Measurements from ENCODE around the gene ZBTB14. TPM values are rescaled to one million over a fixed set of nuclear protein-coding genes. Genes with fewer than 3 reads are reported as not detected.

The ZBTB14 gene
- total RNA-seq, 1 experiment from 2014 or later = 15.1 TPM

DNA sequence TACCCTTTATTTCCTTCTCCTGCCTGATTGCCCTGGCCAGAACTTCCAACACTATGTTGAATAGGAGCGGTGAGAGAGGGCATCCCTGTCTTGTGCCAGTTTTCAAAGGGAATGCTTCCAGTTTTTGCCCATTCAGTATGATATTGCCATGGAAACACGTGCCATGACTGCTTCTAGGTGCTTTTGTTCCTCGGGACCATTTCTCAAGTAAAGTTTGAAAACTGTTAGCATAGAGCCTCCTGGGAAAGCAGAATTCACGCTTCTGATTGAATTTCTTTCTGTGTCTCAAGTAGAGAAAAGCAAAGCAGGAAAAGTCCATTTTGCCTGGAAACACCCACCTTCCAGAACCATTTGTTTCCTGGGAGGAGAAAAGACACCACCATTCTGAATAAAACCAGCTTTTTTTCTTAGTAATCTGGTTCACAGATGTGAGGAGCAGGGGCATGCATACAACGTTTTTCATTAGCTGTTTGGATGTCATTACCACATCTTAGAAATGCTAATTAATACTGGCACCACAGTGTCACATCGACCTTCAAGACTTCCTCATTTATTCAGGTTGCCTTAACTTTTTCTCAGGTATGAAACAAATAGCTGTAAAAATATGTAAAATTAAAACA, 39.0 kb upstream of the ZBTB14 start:
- Mint-ChIP-seq H3K4me1 (peaks cover 12% of the 10 kb centered on the region), H3K27ac (peak overlapping the region; percentile 80), H3K9me3 (0 out of 2 replicates have a peak, but pooled peaks cover 3% of the 10 kb centered on the region), H3K4me3 (peak overlapping the region; percentile 10; the same call in 1 of the 2 replicates), H3K27me3 (ENCODE audit: low read depth) (no peaks in the 10 kb centered on the region; the same call in 1 of the 2 replicates), H3K36me3 (no peaks in the 10 kb centered on the region)
- CTCF ChIA-PET = no interaction called here
- TF ChIP-seq ZBTB21 (CRISPR knock-in tag; IDR thresholded peaks at IDR 0.05; ENCODE audit: borderline replicate concordance) (no peak), FOXJ3 (CRISPR knock-in tag; IDR thresholded peaks at IDR 0.05; ENCODE audit: borderline replicate concordance) (no peak), ZNF416 (CRISPR knock-in tag; IDR thresholded peaks at IDR 0.05) (no peak), ETV6 (CRISPR knock-in tag; IDR thresholded peaks at IDR 0.05) (no peak), HMGA2 (CRISPR knock-in tag; IDR thresholded peaks at IDR 0.05) (no peak), OVOL2 (CRISPR knock-in tag; IDR thresholded peaks at IDR 0.05; ENCODE audit: borderline replicate concordance) (no peak), GTF2I (CRISPR knock-in tag; conservative IDR thresholded peaks at IDR 0.05) (no peak), TP53 (CRISPR knock-in tag; IDR thresholded peaks at IDR 0.05) (no peak), IRF1 (CRISPR knock-in tag; IDR thresholded peaks at IDR 0.05) (no peak), FOXP1 (CRISPR knock-in tag; IDR thresholded peaks at IDR 0.05; ENCODE audit: borderline replicate concordance) (no peak), ZNF425 (CRISPR knock-in tag; conservative IDR thresholded peaks at IDR 0.05) (no peak), MXD4 (CRISPR knock-in tag; IDR thresholded peaks at IDR 0.05; ENCODE audit: borderline replicate concordance) (no peak), ZNF232 (CRISPR knock-in tag; IDR thresholded peaks at IDR 0.05) (no peak), TEAD1 (CRISPR knock-in tag; IDR thresholded peaks at IDR 0.05) (no peak)
- TF ChIP-seq, protein P1, sequence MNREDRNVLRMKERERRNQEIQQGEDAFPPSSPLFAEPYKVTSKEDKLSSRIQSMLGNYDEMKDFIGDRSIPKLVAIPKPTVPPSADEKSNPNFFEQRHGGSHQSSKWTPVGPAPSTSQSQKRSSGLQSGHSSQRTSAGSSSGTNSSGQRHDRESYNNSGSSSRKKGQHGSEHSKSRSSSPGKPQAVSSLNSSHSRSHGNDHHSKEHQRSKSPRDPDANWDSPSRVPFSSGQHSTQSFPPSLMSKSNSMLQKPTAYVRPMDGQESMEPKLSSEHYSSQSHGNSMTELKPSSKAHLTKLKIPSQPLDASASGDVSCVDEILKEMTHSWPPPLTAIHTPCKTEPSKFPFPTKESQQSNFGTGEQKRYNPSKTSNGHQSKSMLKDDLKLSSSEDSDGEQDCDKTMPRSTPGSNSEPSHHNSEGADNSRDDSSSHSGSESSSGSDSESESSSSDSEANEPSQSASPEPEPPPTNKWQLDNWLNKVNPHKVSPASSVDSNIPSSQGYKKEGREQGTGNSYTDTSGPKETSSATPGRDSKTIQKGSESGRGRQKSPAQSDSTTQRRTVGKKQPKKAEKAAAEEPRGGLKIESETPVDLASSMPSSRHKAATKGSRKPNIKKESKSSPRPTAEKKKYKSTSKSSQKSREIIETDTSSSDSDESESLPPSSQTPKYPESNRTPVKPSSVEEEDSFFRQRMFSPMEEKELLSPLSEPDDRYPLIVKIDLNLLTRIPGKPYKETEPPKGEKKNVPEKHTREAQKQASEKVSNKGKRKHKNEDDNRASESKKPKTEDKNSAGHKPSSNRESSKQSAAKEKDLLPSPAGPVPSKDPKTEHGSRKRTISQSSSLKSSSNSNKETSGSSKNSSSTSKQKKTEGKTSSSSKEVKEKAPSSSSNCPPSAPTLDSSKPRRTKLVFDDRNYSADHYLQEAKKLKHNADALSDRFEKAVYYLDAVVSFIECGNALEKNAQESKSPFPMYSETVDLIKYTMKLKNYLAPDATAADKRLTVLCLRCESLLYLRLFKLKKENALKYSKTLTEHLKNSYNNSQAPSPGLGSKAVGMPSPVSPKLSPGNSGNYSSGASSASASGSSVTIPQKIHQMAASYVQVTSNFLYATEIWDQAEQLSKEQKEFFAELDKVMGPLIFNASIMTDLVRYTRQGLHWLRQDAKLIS (CRISPR knock-in tag; IDR thresholded peaks at IDR 0.05; ENCODE audit: borderline replicate concordance) = no peak
- TF ChIP-seq, protein P2, sequence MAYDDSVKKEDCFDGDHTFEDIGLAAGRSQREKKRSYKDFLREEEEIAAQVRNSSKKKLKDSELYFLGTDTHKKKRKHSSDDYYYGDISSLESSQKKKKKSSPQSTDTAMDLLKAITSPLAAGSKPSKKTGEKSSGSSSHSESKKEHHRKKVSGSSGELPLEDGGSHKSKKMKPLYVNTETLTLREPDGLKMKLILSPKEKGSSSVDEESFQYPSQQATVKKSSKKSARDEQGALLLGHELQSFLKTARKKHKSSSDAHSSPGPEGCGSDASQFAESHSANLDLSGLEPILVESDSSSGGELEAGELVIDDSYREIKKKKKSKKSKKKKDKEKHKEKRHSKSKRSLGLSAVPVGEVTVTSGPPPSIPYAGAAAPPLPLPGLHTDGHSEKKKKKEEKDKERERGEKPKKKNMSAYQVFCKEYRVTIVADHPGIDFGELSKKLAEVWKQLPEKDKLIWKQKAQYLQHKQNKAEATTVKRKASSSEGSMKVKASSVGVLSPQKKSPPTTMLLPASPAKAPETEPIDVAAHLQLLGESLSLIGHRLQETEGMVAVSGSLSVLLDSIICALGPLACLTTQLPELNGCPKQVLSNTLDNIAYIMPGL (CRISPR knock-in tag; IDR thresholded peaks at IDR 0.05) = no peak
- TF ChIP-seq, protein P3, sequence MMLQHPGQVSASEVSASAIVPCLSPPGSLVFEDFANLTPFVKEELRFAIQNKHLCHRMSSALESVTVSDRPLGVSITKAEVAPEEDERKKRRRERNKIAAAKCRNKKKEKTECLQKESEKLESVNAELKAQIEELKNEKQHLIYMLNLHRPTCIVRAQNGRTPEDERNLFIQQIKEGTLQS (CRISPR knock-in tag; conservative IDR thresholded peaks at IDR 0.05) = no peak
- POLR2A ChIA-PET = no interaction called here
- ATAC-seq (peak; percentile 41), DNase-seq (ENCODE audit: low spot score) (no peak)

All from WTC11 (cell line).